ENCODE results near the gene JAK2. TPM values are rescaled to one million over a fixed set of nuclear protein-coding genes. Genes with fewer than 3 reads are reported as not detected.

JAK2 gene
- total and polyA plus RNA-seq, 2 of the 4 experiments (the other 2 are of a cell fraction) = 2.3 to 6.1 TPM

- Histone ChIP-seq H2BK120ac (ENCODE audit: low read depth, low read length) (no peak overlapping the region), H3K79me1 (ENCODE audit: low read depth in 1 of 2, low read length in 2 of 2) (no peaks in the 10 kb centered on the region), H3K4ac (ENCODE audit: low read depth, low read length) (no peak overlapping the region), H3K36me3 (ENCODE audit: control insufficient read depth, insufficient read depth, low read length) (peaks cover 4% of the 10 kb centered on the region; the same call in 1 of the 2 replicates), H3K27me3 (ENCODE audit: control insufficient read depth, insufficient read depth, low read length) (no peaks in the 10 kb centered on the region), H3K56ac (ENCODE audit: extremely low read depth, insufficient read depth, low read length) (no peak overlapping the region), H3K9me1 (ENCODE audit: insufficient read depth, low read length) (no peaks in the 10 kb centered on the region), H2BK20ac (ENCODE audit: low read depth, low read length) (no peak overlapping the region), H2AK5ac (ENCODE audit: low read depth, low read length) (no peak overlapping the region), H3K4me3 (ENCODE audit: insufficient read depth, low read depth, low read length) (no peak overlapping the region), H3K9ac (ENCODE audit: low read depth, low read length) (no peak overlapping the region), H3K4me2 (ENCODE audit: low read depth, low read length) (no peak overlapping the region), H4K20me1 (ENCODE audit: insufficient read depth, low read length) (no peaks in the 10 kb centered on the region), H2AFZ (replicated peaks; ENCODE audit: low read length, poor library complexity) (no peak overlapping the region), H3K27ac (ENCODE audit: insufficient read depth, low read length) (no peak overlapping the region), H4K5ac (ENCODE audit: low read depth, low read length) (no peak overlapping the region), H3K14ac (replicated peaks; ENCODE audit: low read depth, low read length) (no peak overlapping the region), H2BK5ac (ENCODE audit: low read depth, low read length, poor library complexity, severe bottlenecking) (no peak overlapping the region), H4K91ac (ENCODE audit: insufficient read depth, low read depth, low read length) (no peak overlapping the region), H2BK15ac (ENCODE audit: low read depth, low read length) (no peak overlapping the region), H2AK9ac (replicated peaks; ENCODE audit: low read depth, low read length, poor library complexity) (no peak overlapping the region), H3K4me1 (ENCODE audit: control insufficient read depth, insufficient read depth, low read length) (no peaks in the 10 kb centered on the region), H3K9me3 (ENCODE audit: control insufficient read depth, insufficient read depth, low read length) (no peaks in the 10 kb centered on the region), H3K18ac (ENCODE audit: low read depth, low read length) (no peak overlapping the region), H3K23ac (ENCODE audit: low read depth, low read length) (no peak overlapping the region), H4K8ac (ENCODE audit: low read depth in 2 of 2, low read length in 2 of 2) (no peak overlapping the region)
- TF ChIP-seq POLR2A (IDR thresholded peaks at IDR 0.05; ENCODE audit: low read depth, low read length) (no peak), SMC3 (IDR thresholded peaks at IDR 0.05; ENCODE audit: low read depth, low read length) (no peak), MAZ (IDR thresholded peaks at IDR 0.05; ENCODE audit: borderline replicate concordance, low read depth, low read length) (no peak), NFE2L2 (IDR thresholded peaks at IDR 0.05; ENCODE audit: low read depth, low read length) (no peak), ELK1 (IDR thresholded peaks at IDR 0.05; ENCODE audit: borderline replicate concordance, low read depth, low read length) (no peak), FOS (IDR thresholded peaks at IDR 0.05; ENCODE audit: low read depth, low read length) (no peak), CEBPB (IDR thresholded peaks at IDR 0.05; ENCODE audit: low read depth, low read length) (no peak), RFX5 (IDR thresholded peaks at IDR 0.05; ENCODE audit: low read depth, low read length) (no peak), RAD21 (IDR thresholded peaks at IDR 0.05; ENCODE audit: low read length) (no peak), MAFK (IDR thresholded peaks at IDR 0.05; ENCODE audit: low read depth, low read length) (no peak), CTCF (conservative IDR thresholded peaks at IDR 0.05; ENCODE audit: low read depth, low read length) (no peak), CHD1 (IDR thresholded peaks at IDR 0.05; ENCODE audit: low read depth, low read length) (no peak)
- TF ChIP-seq, protein P1, sequence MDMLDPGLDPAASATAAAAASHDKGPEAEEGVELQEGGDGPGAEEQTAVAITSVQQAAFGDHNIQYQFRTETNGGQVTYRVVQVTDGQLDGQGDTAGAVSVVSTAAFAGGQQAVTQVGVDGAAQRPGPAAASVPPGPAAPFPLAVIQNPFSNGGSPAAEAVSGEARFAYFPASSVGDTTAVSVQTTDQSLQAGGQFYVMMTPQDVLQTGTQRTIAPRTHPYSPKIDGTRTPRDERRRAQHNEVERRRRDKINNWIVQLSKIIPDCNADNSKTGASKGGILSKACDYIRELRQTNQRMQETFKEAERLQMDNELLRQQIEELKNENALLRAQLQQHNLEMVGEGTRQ (IDR thresholded peaks at IDR 0.05; ENCODE audit: low read depth, low read length) = no peak
- ChIA-PET CTCF (no interaction called here), POLR2A (ENCODE audit: unreplicated experiment) (interaction anchor here (0.6 kb wide), 1 partner anchor 152 kb away, joined by 3 read pairs; no protein-coding TSS in a partner anchor)
- no CpG with 5 or more reads among the region's 1 CpG for WGBS, 2 experiments (ENCODE audit: extremely low coverage in 2 of 2, insufficient read length in 1 of 2)
- ATAC-seq (ENCODE audit: low read depth) (no peak), DNase-seq (no peak)
- intact Hi-C loops (cut with micrococcal nuclease) (no loop called here), dilution Hi-C loops (cut with HindIII; ENCODE audit: low sequenced_read_pairs, unreplicated experiment) (no loop called here), in situ Hi-C loops (cut with MboI; ENCODE audit: low sequenced_read_pairs) (no loop called here)
- no TSS peak for BruUV-seq (replicated peaks)
These were observed 161.2 kb downstream of the JAK2 start for GRCh38 chr9:5146241-5146640.
